ENCODE data around the gene RNF103. TPM values are rescaled to one million over a fixed set of nuclear protein-coding genes. Genes with fewer than 3 reads are reported as not detected.

Gene RNF103
- total RNA-seq, 1 experiment from 2014 or later, result 16.1 TPM

- DNase-seq (ENCODE audit: low read depth, low spot score) (no peak), ATAC-seq (no peak)
- H3K4me3 ChIP-seq (replicated peaks in 1 of 2; ENCODE audit: low read depth in 1 of 2, low read length in 2 of 2), result no peak overlapping the region
- TF ChIP-seq POLR2A (IDR thresholded peaks at IDR 0.05; ENCODE audit: borderline replicate concordance, extremely low read depth, insufficient read depth, insufficient read length) (no peak), CEBPB (IDR thresholded peaks at IDR 0.05; ENCODE audit: low read depth) (no peak), EGR1 (IDR thresholded peaks at IDR 0.05; ENCODE audit: low read depth) (no peak), ZNF274 (IDR thresholded peaks at IDR 0.05; ENCODE audit: low read depth, low read length) (no peak), SP1 (IDR thresholded peaks at IDR 0.05; ENCODE audit: low read depth) (no peak), SIN3A (IDR thresholded peaks at IDR 0.05; ENCODE audit: low read depth) (no peak), CTCF (IDR thresholded peaks at IDR 0.05 in 2 of 3, conservative IDR thresholded peaks at IDR 0.05 in 1 of 3; ENCODE audit: borderline replicate concordance in 1 of 3, insufficient read depth in 1 of 3, low read depth in 2 of 3, low read length in 2 of 3) (no peak), REST (IDR thresholded peaks at IDR 0.05; ENCODE audit: low read depth) (no peak), SRF (IDR thresholded peaks at IDR 0.05; ENCODE audit: low read depth) (no peak), TCF7L2 (IDR thresholded peaks at IDR 0.05; ENCODE audit: borderline replicate concordance, extremely low read depth, insufficient read depth, insufficient read length) (no peak), YY1 (IDR thresholded peaks at IDR 0.05; ENCODE audit: extremely low read depth, insufficient replicate concordance, low read depth, low read length) (no peak), MAX (IDR thresholded peaks at IDR 0.05) (no peak), EZH2 (IDR thresholded peaks at IDR 0.05) (no peak)
- H3K27me3 ChIP-seq (ENCODE audit: insufficient read depth, low read length), result no peaks in the 10 kb centered on the region
- H3K9me3 ChIP-seq (ENCODE audit: control insufficient read depth in 1 of 2, insufficient read depth in 1 of 2, low read depth in 1 of 2, low read length in 2 of 2), result no peaks in the 10 kb centered on the region
- H3K27ac ChIP-seq (ENCODE audit: low read depth, low read length), result no peak overlapping the region
- no peak overlapping the region for H2AFZ ChIP-seq (ENCODE audit: low read depth, low read length, poor library complexity, severe bottlenecking)
- no peaks in the 10 kb centered on the region for H4K20me1 ChIP-seq (ENCODE audit: insufficient read depth)
- H3K4me1 ChIP-seq (ENCODE audit: control insufficient read depth in 1 of 2, insufficient read depth in 2 of 2, low read length in 2 of 2), result no peaks in the 10 kb centered on the region
- no TSS peak for BruUV-seq (replicated peaks)
- ChIA-PET POLR2A (no interaction called here), CTCF (no interaction called here), RAD21 (ENCODE audit: low non-redundant PET in 1 of 2, low total read pairs in 2 of 2, uncharacterized antibody in 2 of 2, unreplicated experiment in 2 of 2) (no interaction called here)
- H3K79me2 ChIP-seq (ENCODE audit: insufficient read depth, low read length), result no peaks in the 10 kb centered on the region
- no peak overlapping the region for H3K4me2 ChIP-seq (ENCODE audit: low read length)
- H3K9ac ChIP-seq (ENCODE audit: low read length), result no peak overlapping the region
- no peaks in the 10 kb centered on the region for H3K9me2 ChIP-seq (ENCODE audit: insufficient read depth)
- peaks cover 0 to 10% of the 10 kb centered on the region in 2 experiments; a peak in 1 of 4 replicates for H3K36me3 ChIP-seq (ENCODE audit: control insufficient read depth in 1 of 2, insufficient read depth in 2 of 2, low read length in 2 of 2)
- intact Hi-C loops (cut with micrococcal nuclease), result no loop called here
Measured at GRCh38 chr2:86610871-86611270, 12.8 kb downstream of the RNF103 start.
